Upper lobe of left lung (tissue), 6 donors: Measurements from ENCODE around the gene AP5Z1. TPM values are rescaled to one million over a fixed set of nuclear protein-coding genes. Genes with fewer than 3 reads are reported as not detected.

Experiments used
- ATAC-seq, 2 donors: fragments of 200-7000 bp; cut with Tn5 transposase; one replicate each; pipeline ENCODE4 v1.9.1; 2022; ENCODE audit warnings: mild to moderate bottlenecking in 2 of 2, moderate library complexity in 2 of 2; ENCODE audit not compliant: low FRiP score in 2 of 2
- DNase-seq, 2 donors: peaks; one replicate each; pipeline ENCODE4 v3.0.0-alpha.2; 2019 to 2020
- H3K27ac ChIP-seq, 4 donors: fragments of 200-600 bp; sonication (generic); one replicate each; pipeline ENCODE4 v1.5.1; 2016 to 2019
- H3K27me3 ChIP-seq, 4 donors: fragments of 200-600 bp; sonication (generic); one replicate each; pipeline ENCODE4 v1.5.1; 2017 to 2019
- H3K36me3 ChIP-seq, 4 donors: fragments of 200-600 bp; sonication (generic); one replicate each; pipeline ENCODE4 v1.5.1; 2016 to 2019
- H3K4me1 ChIP-seq, 4 donors: fragments of 200-600 bp; sonication (generic); one replicate each; pipeline ENCODE4 v1.5.1; 2018 to 2019
- H3K4me3 ChIP-seq, 4 donors: fragments of 200-600 bp; sonication (generic); one replicate each; pipeline ENCODE4 v1.5.1; 2017 to 2019; ENCODE audit warnings: mild to moderate bottlenecking in 2 of 4, moderate library complexity in 1 of 4
- H3K9me3 ChIP-seq, 4 donors: fragments of 200-600 bp; sonication (generic); one replicate each; pipeline ENCODE4 v1.5.1; 2018 to 2019
- CTCF ChIP-seq, 6 experiments: fragments of 450-650 bp in 4 of 6; fragments of 200-600 bp in 2 of 6; sonication (generic) in 2 of 6; IDR thresholded peaks; one replicate each; pipeline ENCODE4 v1.5.1; 2016 to 2019; ENCODE audit warnings: antibody characterized with exemption in 6 of 6
- EP300 ChIP-seq, 4 donors: sonication (generic); formaldehyde crosslinking; IDR thresholded peaks; one replicate each; pipeline ENCODE4 v1.5.1; 2017; ENCODE audit warnings: antibody characterized with exemption in 4 of 4, control low read depth in 2 of 4
- POLR2A ChIP-seq, 4 donors: fragments of 450-650 bp; IDR thresholded peaks; one replicate each; pipeline ENCODE4 v1.5.1; 2016 to 2017; ENCODE audit warnings: antibody characterized with exemption in 4 of 4, mild to moderate bottlenecking in 2 of 4
- POLR2AphosphoS5 ChIP-seq, 2 donors: sonication (generic); formaldehyde crosslinking; IDR thresholded peaks; one replicate each; pipeline ENCODE4 v1.5.1; 2017; ENCODE audit warnings: antibody characterized with exemption in 2 of 2
- WGBS, 2 donors: methylation state at CpG; one replicate each; pipeline ENCODE4 v1.1.5; 2017 to 2018; 5-methylcytosine and 5-hydroxymethylcytosine counted together
- total RNA-seq, 6 donors: library from RNA; depleted of rRNA in 4 of 6; stranded (reverse); fragments of >200 nt in 4 of 6; gene quantifications; one replicate each; pipeline versions ENCODE4 v1.1.0 to v1.2.1, GENCODE V29; 2016 to 2021
- donor health status: DM: no; HTN: no; CAD: no; lungs with moderate emphysema.
- donor health status: DM: no; HTN: yes; CAD: no; lungs with severe emphysema.

AP5Z1 gene
- total RNA-seq, 6 donors from 2014 or later = 23.4 to 152 (median 52.1) TPM

- TF ChIP-seq POLR2AphosphoS5 (IDR thresholded peaks at IDR 0.05) (no peak), EP300 (IDR thresholded peaks at IDR 0.05) (no peak), POLR2A (IDR thresholded peaks at IDR 0.05) (no peak), CTCF (IDR thresholded peaks at IDR 0.05) (no peak)
- ATAC-seq (no peak), DNase-seq (no peak)
- no peaks in the 10 kb centered on the region for H3K27me3 ChIP-seq
- peaks cover 25 to 62% (median 45%) of the 10 kb centered on the region in 4 donors for H3K36me3 ChIP-seq
- H3K9me3 ChIP-seq = no peaks in the 10 kb centered on the region
- H3K4me1 ChIP-seq = peaks cover 0 to 10% (median 6%) of the 10 kb centered on the region in 4 donors
- H3K27ac ChIP-seq = no peak overlapping the region
- no peak overlapping the region for H3K4me3 ChIP-seq
- 89 to 93% methylated on average over 21 to 23 of the region's 23 CpGs for WGBS, 2 donors
These were observed 9.5 kb upstream of the AP5Z1 start for GRCh38 chr7:4765776-4766490.

GRCh38 chr7:4766666-4767519 lies 8.5 kb upstream of the AP5Z1 start:
- Histone ChIP-seq H3K27me3 (no peaks in the 10 kb centered on the region), H3K36me3 (peaks cover 19 to 55% (median 38%) of the 10 kb centered on the region in 4 donors), H3K9me3 (no peaks in the 10 kb centered on the region), H3K4me3 (no peak overlapping the region), H3K4me1 (peaks cover 0 to 10% (median 6%) of the 10 kb centered on the region in 4 donors), H3K27ac (no peak overlapping the region)
- TF ChIP-seq POLR2A (IDR thresholded peaks at IDR 0.05) (no peak), CTCF (IDR thresholded peaks at IDR 0.05) (no peak), EP300 (IDR thresholded peaks at IDR 0.05) (no peak), POLR2AphosphoS5 (IDR thresholded peaks at IDR 0.05) (no peak)
- 90 to 92% methylated on average over 33 to 37 of the region's 37 CpGs for WGBS, 2 donors
- DNase-seq (peak in 1 of 2 donors; percentile 72), ATAC-seq (no peak)

GRCh38 chr7:4768597-4769569 lies 6.5 kb upstream of the AP5Z1 start:
- no peak overlapping the region for H3K4me3 ChIP-seq
- no peak for TF ChIP-seq EP300 (IDR thresholded peaks at IDR 0.05)
- TF ChIP-seq POLR2AphosphoS5 (IDR thresholded peaks at IDR 0.05) = no peak
- TF ChIP-seq CTCF (IDR thresholded peaks at IDR 0.05) = no peak
- TF ChIP-seq POLR2A (IDR thresholded peaks at IDR 0.05) = no peak
- WGBS, 2 donors = 90 to 92% methylated on average over 27 of the region's 27 CpGs
- H3K27ac ChIP-seq = no peak overlapping the region
- H3K4me1 ChIP-seq = peaks cover 0 to 10% (median 6%) of the 10 kb centered on the region in 4 donors
- H3K27me3 ChIP-seq = no peaks in the 10 kb centered on the region
- H3K36me3 ChIP-seq = peaks cover 2 to 38% (median 20%) of the 10 kb centered on the region in 4 donors
- ATAC-seq (no peak), DNase-seq (no peak)
- H3K9me3 ChIP-seq = no peaks in the 10 kb centered on the region

GRCh38 chr7:4769761-4770160 lies 5.7 kb upstream of the AP5Z1 start:
- ATAC-seq (no peak), DNase-seq (no peak)
- peaks cover 7 to 16% (median 13%) of the 10 kb centered on the region in 4 donors for H3K4me1 ChIP-seq
- H3K4me3 ChIP-seq = no peak overlapping the region
- TF ChIP-seq EP300 (IDR thresholded peaks at IDR 0.05) = no peak
- TF ChIP-seq POLR2AphosphoS5 (IDR thresholded peaks at IDR 0.05) = no peak
- no peak for TF ChIP-seq POLR2A (IDR thresholded peaks at IDR 0.05)
- TF ChIP-seq CTCF (IDR thresholded peaks at IDR 0.05) = no peak
- no peaks in the 10 kb centered on the region for H3K9me3 ChIP-seq
- H3K27ac ChIP-seq = peak overlapping the region in 1 of 4 donors; percentile 27
- 25 to 27% methylated on average over 7 of the region's 7 CpGs for WGBS, 2 donors
- H3K36me3 ChIP-seq = peaks cover 0 to 29% (median 11%) of the 10 kb centered on the region in 4 donors
- no peaks in the 10 kb centered on the region for H3K27me3 ChIP-seq
